Testis (tissue), 2 donors: ENCODE data around the gene INA.

Experiments
- POLR2A ChIP-seq: fragments of 450-650 bp; IDR thresholded peaks from one replicate; pipeline ENCODE4 v1.6.1; 2017; ENCODE audit warnings: antibody characterized with exemption, mild to moderate bottlenecking, moderate library complexity
- TF ChIP-seq, protein P1 (sequence below), 3 experiments: fragments of 450-650 bp in 2 of 3; fragments of 200-600 bp in 1 of 3; sonication (generic) in 1 of 3; IDR thresholded peaks; one replicate each; pipeline ENCODE4 v1.5.1; 2016 to 2019; ENCODE audit warnings: antibody characterized with exemption in 3 of 3, mild to moderate bottlenecking in 2 of 3, moderate library complexity in 1 of 3

DNA sequence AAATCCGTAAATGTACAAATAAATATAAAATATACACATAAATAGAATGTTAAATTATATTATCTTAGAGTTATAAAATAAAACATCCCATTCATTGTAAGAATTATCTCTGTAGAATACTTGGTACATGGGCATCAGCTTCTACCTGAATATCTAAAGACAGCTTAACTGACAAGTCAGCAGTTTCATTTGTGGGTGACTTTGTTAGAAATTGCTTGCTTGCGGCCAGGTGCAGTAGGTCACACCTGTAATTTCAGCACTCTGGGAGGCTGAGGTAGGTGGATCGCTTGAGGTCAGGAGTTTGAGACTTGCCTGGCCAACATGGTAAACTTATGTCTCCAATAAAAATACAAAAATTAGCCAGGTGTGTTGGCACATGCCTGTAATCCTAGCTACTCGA, 59.4 kb downstream of the INA start:
- TF ChIP-seq, protein P1, sequence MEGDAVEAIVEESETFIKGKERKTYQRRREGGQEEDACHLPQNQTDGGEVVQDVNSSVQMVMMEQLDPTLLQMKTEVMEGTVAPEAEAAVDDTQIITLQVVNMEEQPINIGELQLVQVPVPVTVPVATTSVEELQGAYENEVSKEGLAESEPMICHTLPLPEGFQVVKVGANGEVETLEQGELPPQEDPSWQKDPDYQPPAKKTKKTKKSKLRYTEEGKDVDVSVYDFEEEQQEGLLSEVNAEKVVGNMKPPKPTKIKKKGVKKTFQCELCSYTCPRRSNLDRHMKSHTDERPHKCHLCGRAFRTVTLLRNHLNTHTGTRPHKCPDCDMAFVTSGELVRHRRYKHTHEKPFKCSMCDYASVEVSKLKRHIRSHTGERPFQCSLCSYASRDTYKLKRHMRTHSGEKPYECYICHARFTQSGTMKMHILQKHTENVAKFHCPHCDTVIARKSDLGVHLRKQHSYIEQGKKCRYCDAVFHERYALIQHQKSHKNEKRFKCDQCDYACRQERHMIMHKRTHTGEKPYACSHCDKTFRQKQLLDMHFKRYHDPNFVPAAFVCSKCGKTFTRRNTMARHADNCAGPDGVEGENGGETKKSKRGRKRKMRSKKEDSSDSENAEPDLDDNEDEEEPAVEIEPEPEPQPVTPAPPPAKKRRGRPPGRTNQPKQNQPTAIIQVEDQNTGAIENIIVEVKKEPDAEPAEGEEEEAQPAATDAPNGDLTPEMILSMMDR (IDR thresholded peaks at IDR 0.05), result no peak
- TF ChIP-seq POLR2A, result no peak
